ENCODE results near the gene ALDH2.

DNA sequence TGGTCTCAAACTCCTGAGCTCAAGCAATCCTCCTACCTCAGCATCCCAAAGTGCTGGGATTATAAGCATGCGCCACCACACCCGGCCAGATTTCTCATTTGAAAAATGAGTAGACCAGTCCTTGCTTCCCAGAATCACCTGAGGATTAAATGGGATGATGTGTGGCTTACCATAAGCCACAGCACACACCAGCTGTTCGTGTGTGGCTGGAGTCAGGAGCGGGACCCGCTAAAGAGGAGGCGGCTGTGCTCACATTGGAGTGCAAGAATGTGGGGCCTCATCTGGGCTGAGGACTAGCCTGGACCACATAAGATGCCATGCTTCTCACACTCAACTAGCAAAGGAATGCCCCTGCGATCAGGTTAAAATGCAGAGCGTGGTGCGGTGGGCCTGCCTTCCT lies 6.7 kb upstream of the ALDH2 start:
- TF ChIP-seq, protein P1, sequence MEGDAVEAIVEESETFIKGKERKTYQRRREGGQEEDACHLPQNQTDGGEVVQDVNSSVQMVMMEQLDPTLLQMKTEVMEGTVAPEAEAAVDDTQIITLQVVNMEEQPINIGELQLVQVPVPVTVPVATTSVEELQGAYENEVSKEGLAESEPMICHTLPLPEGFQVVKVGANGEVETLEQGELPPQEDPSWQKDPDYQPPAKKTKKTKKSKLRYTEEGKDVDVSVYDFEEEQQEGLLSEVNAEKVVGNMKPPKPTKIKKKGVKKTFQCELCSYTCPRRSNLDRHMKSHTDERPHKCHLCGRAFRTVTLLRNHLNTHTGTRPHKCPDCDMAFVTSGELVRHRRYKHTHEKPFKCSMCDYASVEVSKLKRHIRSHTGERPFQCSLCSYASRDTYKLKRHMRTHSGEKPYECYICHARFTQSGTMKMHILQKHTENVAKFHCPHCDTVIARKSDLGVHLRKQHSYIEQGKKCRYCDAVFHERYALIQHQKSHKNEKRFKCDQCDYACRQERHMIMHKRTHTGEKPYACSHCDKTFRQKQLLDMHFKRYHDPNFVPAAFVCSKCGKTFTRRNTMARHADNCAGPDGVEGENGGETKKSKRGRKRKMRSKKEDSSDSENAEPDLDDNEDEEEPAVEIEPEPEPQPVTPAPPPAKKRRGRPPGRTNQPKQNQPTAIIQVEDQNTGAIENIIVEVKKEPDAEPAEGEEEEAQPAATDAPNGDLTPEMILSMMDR (IDR thresholded peaks at IDR 0.05; ENCODE audit: insufficient read depth, low read length, poor library complexity, severe bottlenecking): no peak
- TF ChIP-seq EZH2phosphoT487 (conservative IDR thresholded peaks at IDR 0.05; ENCODE audit: low read length): no peak

Measured in SU-DHL-6 (cell line).